ENCODE data around the gene SHC1.

DNA sequence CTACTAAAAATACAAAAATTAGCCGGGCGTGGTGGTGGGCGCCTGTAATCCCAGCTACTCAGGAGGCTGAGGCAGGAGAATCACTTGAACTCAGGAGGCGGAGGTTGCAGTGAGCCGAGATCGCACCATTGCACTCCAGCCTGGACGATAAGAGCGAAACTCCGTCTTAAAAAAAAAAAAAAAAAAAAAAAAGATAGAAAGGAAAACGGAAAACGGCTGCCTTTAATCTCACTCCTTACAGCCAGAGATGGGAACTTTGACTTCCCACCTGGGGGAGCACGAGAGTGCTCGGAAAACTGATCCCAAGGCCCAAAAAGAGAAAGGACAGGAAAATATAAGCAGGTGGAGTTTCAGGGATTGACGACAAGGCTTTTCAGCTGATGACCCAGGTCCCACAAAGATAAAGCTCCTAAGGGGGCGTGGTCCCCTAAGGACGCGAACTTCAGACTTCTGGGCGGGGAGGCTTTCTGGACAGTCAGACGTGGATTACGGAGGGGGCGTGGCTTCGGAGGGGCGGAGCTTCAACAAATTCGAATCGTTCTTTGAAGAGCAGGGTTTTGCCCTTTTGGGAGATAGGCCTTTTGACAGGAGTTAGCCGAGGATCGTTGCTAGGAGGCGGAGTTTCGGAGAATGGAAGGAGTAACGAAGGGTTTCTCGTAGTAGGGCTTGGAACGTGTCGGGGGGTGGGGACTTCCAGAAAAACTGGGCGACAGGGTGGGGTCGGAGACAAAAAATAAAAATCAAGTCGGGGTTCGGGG, 3.0 kb upstream of the SHC1 start:
- peak; percentile 82 for TF ChIP-seq GATA2 (IDR thresholded peaks at IDR 0.05; ENCODE audit: low read depth, low read length)
- TF ChIP-seq GATA3 (IDR thresholded peaks at IDR 0.05; ENCODE audit: low read depth, low read length), result no peak

Data from SH-SY5Y (cell line).